WI38 (cell line): ENCODE measurements around the gene GALNTL6.
"Not testable (repeated sequence)": the region's sequence is repeated elsewhere in the genome, so short reads cannot be mapped to it uniquely, and the experiment has no call there.

ENCODE experiments used
- H3K4me3 ChIP-seq: 2 replicates; pipeline ENCODE4 v1.5.1; 2011; ENCODE audit warnings: low read depth, mild to moderate bottlenecking, control low read depth, low read length
- TF ChIP-seq, protein P1 (sequence below): IDR thresholded peaks from 2 replicates; pipeline ENCODE4 v1.5.1; 2012; ENCODE audit warnings: low read depth, mild to moderate bottlenecking, control low read depth, low read length

Gene GALNTL6

DNA sequence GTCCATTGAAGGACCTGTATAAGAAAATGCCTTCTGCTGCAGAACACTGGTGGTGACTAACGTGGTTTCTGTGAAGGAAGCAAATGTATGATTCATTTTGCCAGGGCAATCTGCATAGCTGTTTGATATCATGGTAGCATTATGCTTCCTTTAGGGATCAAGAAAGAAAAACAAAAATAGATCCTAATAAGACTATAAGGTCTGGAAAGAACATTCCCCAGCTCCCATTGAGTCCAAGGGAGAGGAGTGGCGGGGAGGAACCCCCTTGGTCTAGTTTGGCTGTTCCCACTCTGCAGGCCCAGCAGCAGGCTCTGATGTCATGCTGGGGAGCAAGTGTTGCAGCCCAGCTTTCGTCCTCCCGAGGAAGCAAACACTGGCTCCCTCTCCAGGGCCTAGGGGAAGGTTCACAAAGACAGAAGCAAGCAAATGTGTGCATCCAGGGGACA lies 1200.9 kb downstream of the GALNTL6 start:
- no peak overlapping the region for H3K4me3 ChIP-seq
- TF ChIP-seq, protein P1, sequence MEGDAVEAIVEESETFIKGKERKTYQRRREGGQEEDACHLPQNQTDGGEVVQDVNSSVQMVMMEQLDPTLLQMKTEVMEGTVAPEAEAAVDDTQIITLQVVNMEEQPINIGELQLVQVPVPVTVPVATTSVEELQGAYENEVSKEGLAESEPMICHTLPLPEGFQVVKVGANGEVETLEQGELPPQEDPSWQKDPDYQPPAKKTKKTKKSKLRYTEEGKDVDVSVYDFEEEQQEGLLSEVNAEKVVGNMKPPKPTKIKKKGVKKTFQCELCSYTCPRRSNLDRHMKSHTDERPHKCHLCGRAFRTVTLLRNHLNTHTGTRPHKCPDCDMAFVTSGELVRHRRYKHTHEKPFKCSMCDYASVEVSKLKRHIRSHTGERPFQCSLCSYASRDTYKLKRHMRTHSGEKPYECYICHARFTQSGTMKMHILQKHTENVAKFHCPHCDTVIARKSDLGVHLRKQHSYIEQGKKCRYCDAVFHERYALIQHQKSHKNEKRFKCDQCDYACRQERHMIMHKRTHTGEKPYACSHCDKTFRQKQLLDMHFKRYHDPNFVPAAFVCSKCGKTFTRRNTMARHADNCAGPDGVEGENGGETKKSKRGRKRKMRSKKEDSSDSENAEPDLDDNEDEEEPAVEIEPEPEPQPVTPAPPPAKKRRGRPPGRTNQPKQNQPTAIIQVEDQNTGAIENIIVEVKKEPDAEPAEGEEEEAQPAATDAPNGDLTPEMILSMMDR = no peak

- no peak overlapping the region for H3K4me3 ChIP-seq
- TF ChIP-seq, protein P1 = no peak
These were observed 1201.6 kb downstream of the GALNTL6 start for GRCh38 chr4:173014836-173015235.

DNA sequence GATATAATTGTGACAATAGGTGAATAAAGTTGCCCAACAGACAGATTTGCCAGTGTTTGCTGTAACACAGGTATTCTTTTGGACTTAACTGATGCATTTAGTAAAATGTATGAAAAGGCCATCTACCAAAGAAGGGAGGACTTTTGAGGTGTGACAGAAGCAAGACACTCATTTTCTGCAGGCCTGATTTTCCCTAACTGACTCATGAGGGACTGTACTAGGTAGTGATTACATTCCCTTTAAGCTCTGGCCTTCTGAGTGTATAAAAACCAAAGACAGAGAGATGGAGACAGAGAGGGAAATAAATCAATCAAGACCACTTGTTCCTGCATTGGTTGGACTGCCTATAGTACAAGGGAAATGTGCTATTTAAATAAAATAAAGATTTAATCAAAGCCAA lies 1204.6 kb downstream of the GALNTL6 start:
- H3K4me3 ChIP-seq = no peak overlapping the region
- TF ChIP-seq, protein P1 = no peak

- no peak overlapping the region for H3K4me3 ChIP-seq
- TF ChIP-seq, protein P1 = no peak
These were observed 1205.2 kb downstream of the GALNTL6 start for GRCh38 chr4:173018446-173018845.

- H3K4me3 ChIP-seq = no peak overlapping the region
- TF ChIP-seq, protein P1 = no peak
These were observed 1206.5 kb downstream of the GALNTL6 start for GRCh38 chr4:173019664-173020063.

GRCh38 chr4:173021746-173022573 lies 1208.8 kb downstream of the GALNTL6 start:
- H3K4me3 ChIP-seq = not testable (repeated sequence)

GRCh38 chr4:173024203-173024602 lies 1211.0 kb downstream of the GALNTL6 start:
- TF ChIP-seq, protein P1 = no peak
- H3K4me3 ChIP-seq = no peak overlapping the region

- no peak overlapping the region for H3K4me3 ChIP-seq
- TF ChIP-seq, protein P1 = peak; percentile 55
These were observed 1211.9 kb downstream of the GALNTL6 start for GRCh38 chr4:173025131-173025530.
